Measurements from ENCODE around the gene PARP14. TPM values are rescaled to one million over a fixed set of nuclear protein-coding genes. Genes with fewer than 3 reads are reported as not detected.
A peak's percentile ranks its signal among the peaks of the same experiment; 100 is the strongest.

Gene PARP14
- total RNA-seq, result 14.1 to 29.0 TPM (median 15.3 TPM) in 3 replicates
- long read RNA-seq, partial matches to known transcripts, result 1 of 2 reads
- long read RNA-seq, other reads (novel, unspliced or antisense), result 1 of 2 reads

DNA sequence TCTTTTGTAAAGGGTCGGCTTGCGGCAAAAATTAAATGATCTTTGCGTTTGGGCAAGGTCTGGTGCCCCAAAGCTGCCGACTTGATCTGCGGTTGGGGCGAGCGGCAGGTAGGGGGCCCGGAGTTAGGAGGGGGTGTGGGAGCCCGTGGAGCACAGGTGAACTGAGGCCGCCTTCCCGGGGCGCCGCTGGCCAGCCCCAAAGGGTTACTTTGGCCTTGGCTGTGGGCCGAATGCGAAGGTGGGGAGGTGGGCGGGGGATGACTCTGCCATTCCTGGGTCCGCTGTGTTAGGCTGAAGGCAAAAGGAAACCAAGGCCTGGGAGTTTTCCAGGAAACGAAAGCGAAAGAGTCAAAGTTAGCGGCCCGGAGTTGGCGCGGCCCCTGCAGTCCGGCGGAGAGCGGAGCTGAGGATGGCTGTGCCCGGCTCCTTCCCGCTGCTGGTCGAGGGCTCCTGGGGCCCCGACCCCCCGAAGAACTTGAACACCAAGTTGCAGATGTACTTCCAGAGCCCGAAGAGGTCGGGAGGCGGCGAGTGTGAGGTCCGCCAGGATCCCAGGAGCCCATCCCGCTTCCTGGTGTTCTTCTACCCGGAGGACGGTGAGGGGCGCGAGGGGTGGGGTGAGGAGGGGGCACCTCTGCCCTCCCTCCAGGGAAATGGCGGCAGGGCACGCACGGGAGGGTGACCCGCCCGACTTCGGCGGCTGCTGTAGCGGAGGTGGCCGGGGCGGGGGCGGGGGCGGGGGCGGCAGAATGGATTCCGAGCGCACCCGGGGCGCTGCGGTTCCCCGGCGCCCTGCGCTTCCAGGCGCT, at the start of gene PARP14:
TSS of gene PARP14 (plus strand) at position 365 of the 809 bp plus-strand sequence. CDS start at position 410, 45 bp downstream.
- peak within 1 kb of the TSS; percentile 92 for H3K27ac Mint-ChIP-seq (ENCODE audit: unreplicated experiment)
- peak within 1 kb of the TSS; percentile 82 for H3K4me3 Mint-ChIP-seq (ENCODE audit: unreplicated experiment)
- no peaks in the 10 kb centered on the region for H3K9me3 Mint-ChIP-seq (ENCODE audit: low read depth)
- TF ChIP-seq, protein P1, sequence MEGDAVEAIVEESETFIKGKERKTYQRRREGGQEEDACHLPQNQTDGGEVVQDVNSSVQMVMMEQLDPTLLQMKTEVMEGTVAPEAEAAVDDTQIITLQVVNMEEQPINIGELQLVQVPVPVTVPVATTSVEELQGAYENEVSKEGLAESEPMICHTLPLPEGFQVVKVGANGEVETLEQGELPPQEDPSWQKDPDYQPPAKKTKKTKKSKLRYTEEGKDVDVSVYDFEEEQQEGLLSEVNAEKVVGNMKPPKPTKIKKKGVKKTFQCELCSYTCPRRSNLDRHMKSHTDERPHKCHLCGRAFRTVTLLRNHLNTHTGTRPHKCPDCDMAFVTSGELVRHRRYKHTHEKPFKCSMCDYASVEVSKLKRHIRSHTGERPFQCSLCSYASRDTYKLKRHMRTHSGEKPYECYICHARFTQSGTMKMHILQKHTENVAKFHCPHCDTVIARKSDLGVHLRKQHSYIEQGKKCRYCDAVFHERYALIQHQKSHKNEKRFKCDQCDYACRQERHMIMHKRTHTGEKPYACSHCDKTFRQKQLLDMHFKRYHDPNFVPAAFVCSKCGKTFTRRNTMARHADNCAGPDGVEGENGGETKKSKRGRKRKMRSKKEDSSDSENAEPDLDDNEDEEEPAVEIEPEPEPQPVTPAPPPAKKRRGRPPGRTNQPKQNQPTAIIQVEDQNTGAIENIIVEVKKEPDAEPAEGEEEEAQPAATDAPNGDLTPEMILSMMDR (IDR thresholded peaks at IDR 0.05), result peak; percentile 40
- no peak for DNase-seq (ENCODE audit: low spot score)
- no peaks in the 10 kb centered on the region for H3K27me3 Mint-ChIP-seq (ENCODE audit: low read depth)
- peaks cover 42% of the 10 kb centered on the region for H3K4me1 Mint-ChIP-seq (ENCODE audit: low read depth)
- H3K36me3 Mint-ChIP-seq (ENCODE audit: low read depth), result peaks cover 2% of the 10 kb centered on the region

DNA sequence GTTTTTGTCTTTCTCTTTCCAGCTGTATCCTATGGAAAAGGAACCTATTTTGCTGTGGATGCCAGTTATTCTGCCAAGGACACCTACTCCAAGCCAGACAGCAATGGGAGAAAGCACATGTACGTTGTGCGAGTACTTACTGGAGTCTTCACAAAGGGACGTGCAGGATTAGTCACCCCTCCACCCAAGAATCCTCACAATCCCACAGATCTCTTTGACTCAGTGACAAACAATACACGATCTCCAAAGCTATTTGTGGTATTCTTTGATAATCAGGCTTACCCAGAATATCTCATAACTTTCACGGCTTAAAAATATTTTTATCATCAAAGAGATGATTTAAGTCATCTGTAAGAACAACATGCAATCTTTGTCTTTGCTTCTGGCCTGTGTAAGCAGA, 44.9 kb upstream of the PARP14 start:
- Mint-ChIP-seq H3K4me1 (ENCODE audit: low read depth) (peaks cover 4% of the 10 kb centered on the region), H3K4me3 (ENCODE audit: unreplicated experiment) (no peak overlapping the region), H3K36me3 (ENCODE audit: low read depth) (no peaks in the 10 kb centered on the region), H3K27ac (ENCODE audit: unreplicated experiment) (no peak overlapping the region), H3K27me3 (ENCODE audit: low read depth) (peaks cover 29% of the 10 kb centered on the region), H3K9me3 (ENCODE audit: low read depth) (no peaks in the 10 kb centered on the region)
- DNase-seq (ENCODE audit: low spot score), result no peak
- TF ChIP-seq, protein P1 (IDR thresholded peaks at IDR 0.05), result no peak

GRCh38 chr3:122636697-122637096, 43.9 kb upstream of the PARP14 start:
- Mint-ChIP-seq H3K4me3 (ENCODE audit: unreplicated experiment) (no peak overlapping the region), H3K4me1 (ENCODE audit: low read depth) (peaks cover 6% of the 10 kb centered on the region), H3K36me3 (ENCODE audit: low read depth) (no peaks in the 10 kb centered on the region), H3K27ac (ENCODE audit: unreplicated experiment) (no peak overlapping the region), H3K27me3 (ENCODE audit: low read depth) (peaks cover 30% of the 10 kb centered on the region), H3K9me3 (ENCODE audit: low read depth) (no peaks in the 10 kb centered on the region)
- DNase-seq (ENCODE audit: low spot score), result no peak
- TF ChIP-seq, protein P1 (IDR thresholded peaks at IDR 0.05), result no peak

DNA sequence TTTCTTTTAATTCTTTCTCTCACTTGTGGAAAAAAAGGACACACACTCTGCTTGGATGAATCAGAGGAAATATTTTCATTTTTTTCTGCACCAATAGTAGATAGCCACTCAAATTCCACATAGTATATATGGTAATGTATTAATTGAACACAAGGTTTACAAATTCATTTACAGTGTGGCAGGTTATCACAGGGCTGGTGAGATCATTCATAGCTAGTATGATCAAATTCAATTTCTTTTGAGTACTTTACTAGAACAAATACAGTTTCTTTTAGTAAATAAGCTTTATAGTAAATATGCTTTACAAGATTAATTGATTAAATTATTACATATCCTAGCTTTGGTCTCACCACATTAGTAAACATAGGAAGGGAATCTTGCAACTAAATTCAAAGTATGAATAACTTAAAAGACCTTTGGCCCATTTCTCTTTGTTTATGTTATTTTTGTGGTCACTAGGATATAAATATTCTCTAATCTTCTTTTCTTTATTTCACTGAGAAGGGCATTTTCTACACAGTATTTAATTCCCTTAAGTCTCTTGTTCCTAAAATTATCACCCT, 40.1 kb upstream of the PARP14 start:
- Mint-ChIP-seq H3K9me3 (ENCODE audit: low read depth) (no peaks in the 10 kb centered on the region), H3K27me3 (ENCODE audit: low read depth) (peaks cover 16% of the 10 kb centered on the region), H3K27ac (ENCODE audit: unreplicated experiment) (no peak overlapping the region), H3K4me1 (ENCODE audit: low read depth) (peaks cover 6% of the 10 kb centered on the region), H3K4me3 (ENCODE audit: unreplicated experiment) (no peak overlapping the region), H3K36me3 (ENCODE audit: low read depth) (no peaks in the 10 kb centered on the region)
- TF ChIP-seq, protein P1 (IDR thresholded peaks at IDR 0.05), result no peak
- DNase-seq (ENCODE audit: low spot score), result no peak

DNA sequence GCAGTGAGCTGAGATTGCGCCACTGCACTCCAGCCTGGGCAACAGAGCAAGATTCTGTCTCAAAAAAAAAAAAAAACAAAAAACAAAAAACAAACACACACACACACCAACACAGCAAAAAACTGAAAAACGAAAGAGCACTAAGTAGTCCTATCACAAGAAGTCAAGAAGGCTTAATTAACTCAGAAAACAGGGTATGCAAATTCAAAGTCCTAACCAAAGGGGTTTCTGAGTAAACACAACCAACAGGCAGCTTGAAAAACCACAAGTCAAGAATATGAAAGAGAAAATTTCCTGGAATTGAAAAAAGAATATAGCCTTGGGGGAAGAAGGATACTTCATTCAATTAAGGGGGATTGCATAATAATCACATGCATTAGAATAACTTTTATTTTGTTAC, 37.7 kb upstream of the PARP14 start:
- Mint-ChIP-seq H3K4me1 (ENCODE audit: low read depth) (peaks cover 6% of the 10 kb centered on the region), H3K36me3 (ENCODE audit: low read depth) (no peaks in the 10 kb centered on the region), H3K27me3 (ENCODE audit: low read depth) (peaks cover 16% of the 10 kb centered on the region), H3K27ac (ENCODE audit: unreplicated experiment) (no peak overlapping the region), H3K9me3 (ENCODE audit: low read depth) (no peaks in the 10 kb centered on the region), H3K4me3 (ENCODE audit: unreplicated experiment) (no peak overlapping the region)
- TF ChIP-seq, protein P1 (IDR thresholded peaks at IDR 0.05), result no peak
- DNase-seq (ENCODE audit: low spot score), result no peak

Data from chondrocyte (in vitro differentiated cells).